ENCODE data around the gene MTA1.

DNA sequence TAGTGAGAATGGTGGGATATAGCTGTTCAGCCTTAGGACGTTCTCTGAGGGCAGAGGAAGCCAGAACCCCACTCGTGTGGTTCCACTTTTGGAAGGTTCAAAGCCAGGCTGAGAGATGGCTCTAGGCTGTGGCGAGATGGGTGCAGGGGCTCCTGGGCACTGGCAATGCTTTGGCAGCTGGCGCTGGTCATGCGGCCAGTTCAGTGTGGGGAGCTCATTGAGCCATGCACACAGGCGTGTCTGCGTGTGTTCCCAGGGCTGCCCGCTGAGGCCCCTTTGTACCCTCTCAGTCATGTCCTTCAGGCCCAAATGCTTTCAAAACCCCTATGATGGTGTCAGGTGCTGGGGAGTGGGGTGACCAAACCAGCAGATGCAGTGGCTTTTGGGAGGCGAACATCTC, 19.6 kb upstream of the MTA1 start:
- TF ChIP-seq, protein P1, sequence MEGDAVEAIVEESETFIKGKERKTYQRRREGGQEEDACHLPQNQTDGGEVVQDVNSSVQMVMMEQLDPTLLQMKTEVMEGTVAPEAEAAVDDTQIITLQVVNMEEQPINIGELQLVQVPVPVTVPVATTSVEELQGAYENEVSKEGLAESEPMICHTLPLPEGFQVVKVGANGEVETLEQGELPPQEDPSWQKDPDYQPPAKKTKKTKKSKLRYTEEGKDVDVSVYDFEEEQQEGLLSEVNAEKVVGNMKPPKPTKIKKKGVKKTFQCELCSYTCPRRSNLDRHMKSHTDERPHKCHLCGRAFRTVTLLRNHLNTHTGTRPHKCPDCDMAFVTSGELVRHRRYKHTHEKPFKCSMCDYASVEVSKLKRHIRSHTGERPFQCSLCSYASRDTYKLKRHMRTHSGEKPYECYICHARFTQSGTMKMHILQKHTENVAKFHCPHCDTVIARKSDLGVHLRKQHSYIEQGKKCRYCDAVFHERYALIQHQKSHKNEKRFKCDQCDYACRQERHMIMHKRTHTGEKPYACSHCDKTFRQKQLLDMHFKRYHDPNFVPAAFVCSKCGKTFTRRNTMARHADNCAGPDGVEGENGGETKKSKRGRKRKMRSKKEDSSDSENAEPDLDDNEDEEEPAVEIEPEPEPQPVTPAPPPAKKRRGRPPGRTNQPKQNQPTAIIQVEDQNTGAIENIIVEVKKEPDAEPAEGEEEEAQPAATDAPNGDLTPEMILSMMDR (IDR thresholded peaks at IDR 0.05): no peak
- TF ChIP-seq POLR2A (IDR thresholded peaks at IDR 0.05) (no peak), EP300 (IDR thresholded peaks at IDR 0.05) (no peak)

Measured in upper lobe of left lung (tissue), 4 donors.